HEK293T (cell line): ENCODE measurements around the gene ARMH4.

Experiments
- CTCF ChIA-PET: fragments of 350-600 bp; formaldehyde crosslinking; extraction: SDS; loops from one replicate; lab custom pipeline; 2021; ENCODE audit warnings: antibody characterized with exemption, inconsistent platforms; lab: Yijun Ruan, JAX
- POLR2A ChIA-PET: fragments of 350-600 bp; formaldehyde crosslinking; extraction: SDS; loops from one replicate; lab custom pipeline; 2020; ENCODE audit warnings: antibody characterized with exemption, inconsistent platforms; lab: Yijun Ruan, JAX
- DNase-seq: peaks from one replicate; pipeline ENCODE4 v3.0.0; 2012; ENCODE audit warnings: mixed read lengths; ENCODE audit errors: extremely low spot score
- ARNT ChIP-seq: fragments of 450-650 bp; IDR thresholded peaks from 2 replicates; pipeline ENCODE4 v1.6.1; 2017; ENCODE audit warnings: mild to moderate bottlenecking
- BHLHE40 ChIP-seq: fragments of 450-650 bp; IDR thresholded peaks from 2 replicates; pipeline ENCODE4 v1.6.1; 2016; ENCODE audit warnings: mild to moderate bottlenecking, moderate library complexity, borderline replicate concordance
- CTBP1 ChIP-seq: fragments of 450-650 bp; IDR thresholded peaks from 2 replicates; pipeline ENCODE4 v1.6.1; 2016; ENCODE audit warnings: borderline replicate concordance
- ELF4 ChIP-seq: fragments of 450-650 bp; IDR thresholded peaks from 2 replicates; pipeline ENCODE4 v1.6.1; 2017; ENCODE audit warnings: antibody characterized with exemption
- FOXA1 ChIP-seq: fragments of 450-650 bp; IDR thresholded peaks from 2 replicates; pipeline ENCODE4 v1.6.1; 2016; ENCODE audit warnings: mild to moderate bottlenecking
- FOXK2 ChIP-seq: fragments of 450-650 bp; IDR thresholded peaks from 2 replicates; pipeline ENCODE4 v1.6.1; 2016; ENCODE audit warnings: mild to moderate bottlenecking
- FOXM1 ChIP-seq: fragments of 450-650 bp; IDR thresholded peaks from 2 replicates; pipeline ENCODE4 v1.6.1; 2017; ENCODE audit warnings: mild to moderate bottlenecking, borderline replicate concordance
- HDGF ChIP-seq: fragments of 450-650 bp; IDR thresholded peaks from 2 replicates; pipeline ENCODE4 v1.6.1; 2017; ENCODE audit warnings: antibody characterized with exemption, borderline replicate concordance
- L3MBTL2 ChIP-seq: fragments of 450-650 bp; conservative IDR thresholded peaks from 2 replicates; pipeline ENCODE4 v1.6.1; 2016; ENCODE audit warnings: mild to moderate bottlenecking
- LEF1 ChIP-seq: fragments of 450-650 bp; IDR thresholded peaks from 2 replicates; pipeline ENCODE4 v1.6.1; 2017; ENCODE audit warnings: mild to moderate bottlenecking, borderline replicate concordance
- NFRKB ChIP-seq: fragments of 450-650 bp; IDR thresholded peaks from 2 replicates; pipeline ENCODE4 v1.6.1; 2016; ENCODE audit warnings: mild to moderate bottlenecking, moderate library complexity
- PKNOX1 ChIP-seq: fragments of 450-650 bp; IDR thresholded peaks from 2 replicates; pipeline ENCODE4 v1.6.1; 2016
- SP1 ChIP-seq: fragments of 450-650 bp; IDR thresholded peaks from 2 replicates; pipeline ENCODE4 v1.6.1; 2017
- SUZ12 ChIP-seq: fragments of 450-650 bp; IDR thresholded peaks from 2 replicates; pipeline ENCODE4 v1.6.1; 2016; ENCODE audit warnings: mild to moderate bottlenecking
- TARDBP ChIP-seq: fragments of 450-650 bp; IDR thresholded peaks from 2 replicates; pipeline ENCODE4 v1.6.1; 2016
- ZNF384 ChIP-seq: fragments of 450-650 bp; IDR thresholded peaks from 2 replicates; pipeline ENCODE4 v1.6.1; 2016

ARMH4 gene

GRCh38 chr14:58055497-58056010 lies 96.5 kb downstream of the ARMH4 start:
- TF ChIP-seq FOXA1 (no peak), NFRKB (no peak), LEF1 (no peak)
- CTCF ChIA-PET: no interaction called here
- POLR2A ChIA-PET: no interaction called here
- no peak for DNase-seq

GRCh38 chr14:58054100-58054499 lies 97.9 kb downstream of the ARMH4 start:
- POLR2A ChIA-PET: no interaction called here
- DNase-seq: no peak
- TF ChIP-seq L3MBTL2 (no peak), ZNF384 (no peak)
- CTCF ChIA-PET: no interaction called here

GRCh38 chr14:58048219-58048618 lies 103.8 kb downstream of the ARMH4 start:
- POLR2A ChIA-PET: no interaction called here
- CTCF ChIA-PET: no interaction called here
- TF ChIP-seq BHLHE40 (no peak), SUZ12 (no peak), FOXA1 (no peak), PKNOX1 (no peak), ARNT (no peak), ZNF384 (no peak)
- no peak for DNase-seq

- TF ChIP-seq FOXA1 (no peak), L3MBTL2 (no peak), ELF4 (no peak), CTBP1 (no peak), BHLHE40 (no peak), PKNOX1 (no peak), ZNF384 (no peak), SP1 (no peak), LEF1 (no peak), HDGF (no peak), FOXM1 (no peak), TARDBP (no peak), ARNT (no peak), NFRKB (no peak), SUZ12 (no peak), FOXK2 (no peak)
- DNase-seq: no peak
- CTCF ChIA-PET: no interaction called here
- POLR2A ChIA-PET: no interaction called here
Observed at GRCh38 chr14:58027904-58028303, 124.1 kb downstream of the ARMH4 start.

GRCh38 chr14:58026967-58027366 lies 125.0 kb downstream of the ARMH4 start:
- DNase-seq: no peak
- TF ChIP-seq ELF4 (no peak), SUZ12 (no peak)
- ChIA-PET POLR2A (no interaction called here), CTCF (no interaction called here)

GRCh38 chr14:58026219-58026618 lies 125.8 kb downstream of the ARMH4 start:
- TF ChIP-seq FOXK2 (no peak), FOXM1 (no peak)
- ChIA-PET CTCF (no interaction called here), POLR2A (no interaction called here)
- DNase-seq: no peak

GRCh38 chr14:58014778-58015177 lies 137.2 kb downstream of the ARMH4 start:
- CTCF ChIA-PET: no interaction called here
- POLR2A ChIA-PET: no interaction called here
- TF ChIP-seq NFRKB: no peak
- TF ChIP-seq SP1: no peak
- no peak for TF ChIP-seq CTBP1
- no peak for TF ChIP-seq BHLHE40
- no peak for TF ChIP-seq L3MBTL2
- no peak for TF ChIP-seq ARNT
- no peak for TF ChIP-seq LEF1
- no peak for TF ChIP-seq PKNOX1
- no peak for TF ChIP-seq FOXK2
- TF ChIP-seq FOXA1: no peak
- TF ChIP-seq SUZ12: no peak
- TF ChIP-seq ZNF384: no peak
- no peak for TF ChIP-seq HDGF
- TF ChIP-seq FOXM1: no peak
- TF ChIP-seq TARDBP: no peak
- no peak for TF ChIP-seq ELF4
- DNase-seq: no peak

GRCh38 chr14:58002618-58003017 lies 149.4 kb downstream of the ARMH4 start:
- ChIA-PET CTCF (no interaction called here), POLR2A (no interaction called here)
- TF ChIP-seq ZNF384 (no peak), SP1 (no peak), FOXK2 (no peak), FOXM1 (no peak), ARNT (no peak), NFRKB (no peak), L3MBTL2 (no peak), BHLHE40 (no peak), HDGF (no peak), LEF1 (no peak), FOXA1 (no peak), CTBP1 (no peak), ELF4 (no peak), SUZ12 (no peak), PKNOX1 (no peak), TARDBP (no peak)
- DNase-seq: no peak
